Cardiac muscle cell (in vitro differentiated cells and primary cell): Measurements from ENCODE around the gene ACOT7. TPM values are rescaled to one million over a fixed set of nuclear protein-coding genes. Genes with fewer than 3 reads are reported as not detected.

Experiments
- DNase-seq, 2 donors: peaks; one replicate each; pipeline versions ENCODE4 v3.0.0 to v3.0.0-alpha.2; 2010 to 2017; ENCODE audit warnings: low read depth in 1 of 2, low spot score in 1 of 2
- H3K27ac ChIP-seq: fragments of 200-600 bp; sonication (generic); 2 replicates; pipeline ENCODE4 v1.5.1; 2016
- H3K27me3 ChIP-seq: fragments of 200-600 bp; sonication (generic); 2 replicates; pipeline ENCODE4 v1.6.0; 2016; ENCODE audit warnings: control low read depth
- H3K36me3 ChIP-seq: fragments of 200-600 bp; sonication (generic); 2 replicates; pipeline ENCODE4 v1.5.1; 2016; ENCODE audit warnings: control low read depth
- H3K4me1 ChIP-seq: fragments of 200-600 bp; sonication (generic); 2 replicates; pipeline ENCODE4 v1.8.1; 2017; ENCODE audit warnings: low read depth, mild to moderate bottlenecking, mixed run types
- H3K4me3 ChIP-seq: fragments of 200-600 bp; sonication (generic); 2 replicates; pipeline ENCODE4 v1.5.1; 2016; ENCODE audit warnings: mild to moderate bottlenecking
- H3K9me3 ChIP-seq: fragments of 200-600 bp; sonication (generic); 2 replicates; pipeline ENCODE4 v1.5.1; 2017; ENCODE audit warnings: low read depth, mild to moderate bottlenecking, control low read depth
- CTCF ChIP-seq: IDR thresholded peaks from 2 replicates; pipeline ENCODE4 v1.5.1; 2012; ENCODE audit warnings: low read depth, mild to moderate bottlenecking, low read length
- polyA plus RNA-seq: library from polyadenylated mRNA; unstranded; fragments of >200 nt; fragmentation: Nextera tagmentation; extraction: Ambion mirVana; gene quantifications from 2 replicates; pipeline ENCODE4 v1.2.1, GENCODE V29; 2016
- total RNA-seq: library from RNA; depleted of rRNA; stranded (reverse); fragments of >200 nt; gene quantifications from 2 replicates; pipeline ENCODE4 v1.2.3, GENCODE V29; 2016

Gene ACOT7
- total and polyA plus RNA-seq, 2 experiments from 2014 or later: 11.8 to 51.2 TPM

GRCh38 chr1:6274102-6274501 is 119.5 kb downstream of the ACOT7 start:
- H3K4me1 ChIP-seq: peaks cover 37% of the 10 kb centered on the region
- H3K27me3 ChIP-seq: no peaks in the 10 kb centered on the region
- no peak overlapping the region for H3K4me3 ChIP-seq
- no peaks in the 10 kb centered on the region for H3K9me3 ChIP-seq
- no peak overlapping the region for H3K27ac ChIP-seq
- no peaks in the 10 kb centered on the region for H3K36me3 ChIP-seq
- DNase-seq: no peak
- TF ChIP-seq CTCF: no peak

GRCh38 chr1:6273380-6273891 is 120.1 kb downstream of the ACOT7 start:
- no peak for TF ChIP-seq CTCF
- Histone ChIP-seq H3K27me3 (no peaks in the 10 kb centered on the region), H3K36me3 (no peaks in the 10 kb centered on the region), H3K27ac (no peak overlapping the region), H3K4me3 (no peak overlapping the region), H3K4me1 (peaks cover 32% of the 10 kb centered on the region), H3K9me3 (no peaks in the 10 kb centered on the region)
- DNase-seq: peak in 1 of 2 donors; percentile 40

DNA sequence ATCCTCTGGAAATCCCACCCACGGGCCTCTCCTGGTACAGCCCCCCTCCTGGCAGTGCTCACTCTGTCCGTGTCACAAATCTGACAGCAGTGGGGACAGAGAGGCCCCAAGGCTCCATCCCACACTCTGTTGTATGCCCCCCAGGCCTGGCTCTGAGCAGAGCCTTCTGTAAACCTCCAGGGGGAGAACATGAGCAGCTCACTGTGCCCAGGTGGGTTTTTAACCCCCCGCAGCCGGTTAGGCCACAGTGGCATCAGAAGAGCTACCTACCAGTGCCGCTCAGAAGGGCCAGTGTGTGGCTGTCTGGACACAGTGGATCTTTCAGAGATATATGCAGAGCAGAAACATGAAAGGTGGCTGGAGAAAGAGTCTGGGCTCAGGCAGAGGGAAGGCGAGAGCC is 120.7 kb downstream of the ACOT7 start:
- Histone ChIP-seq H3K9me3 (no peaks in the 10 kb centered on the region), H3K4me1 (peaks cover 27% of the 10 kb centered on the region), H3K27me3 (no peaks in the 10 kb centered on the region), H3K4me3 (no peak overlapping the region), H3K36me3 (no peaks in the 10 kb centered on the region), H3K27ac (no peak overlapping the region)
- DNase-seq: no peak
- no peak for TF ChIP-seq CTCF

DNA sequence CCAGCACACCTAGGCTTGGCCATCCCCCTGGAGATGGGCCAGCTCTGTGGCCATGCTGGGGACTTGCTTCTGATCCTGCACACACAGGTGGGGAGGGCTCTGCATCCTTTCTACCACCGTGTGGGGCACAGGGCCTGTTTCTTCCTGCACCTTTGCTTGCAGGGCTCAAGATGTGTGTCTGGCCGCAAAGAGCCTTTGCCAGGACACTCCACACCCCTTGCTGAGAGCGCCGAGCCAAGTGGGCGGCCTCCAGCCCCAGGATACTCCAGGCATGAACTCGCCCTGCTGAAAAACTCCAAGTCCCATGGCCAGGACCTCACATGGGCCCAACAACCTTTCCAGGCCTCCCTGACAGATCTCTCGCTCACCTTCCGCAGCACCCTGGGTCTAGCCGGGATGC is 121.1 kb downstream of the ACOT7 start:
- no peaks in the 10 kb centered on the region for H3K9me3 ChIP-seq
- no peak for DNase-seq
- H3K27me3 ChIP-seq: no peaks in the 10 kb centered on the region
- peaks cover 27% of the 10 kb centered on the region for H3K4me1 ChIP-seq
- H3K36me3 ChIP-seq: no peaks in the 10 kb centered on the region
- no peak overlapping the region for H3K27ac ChIP-seq
- H3K4me3 ChIP-seq: no peak overlapping the region
- TF ChIP-seq CTCF: no peak

DNA sequence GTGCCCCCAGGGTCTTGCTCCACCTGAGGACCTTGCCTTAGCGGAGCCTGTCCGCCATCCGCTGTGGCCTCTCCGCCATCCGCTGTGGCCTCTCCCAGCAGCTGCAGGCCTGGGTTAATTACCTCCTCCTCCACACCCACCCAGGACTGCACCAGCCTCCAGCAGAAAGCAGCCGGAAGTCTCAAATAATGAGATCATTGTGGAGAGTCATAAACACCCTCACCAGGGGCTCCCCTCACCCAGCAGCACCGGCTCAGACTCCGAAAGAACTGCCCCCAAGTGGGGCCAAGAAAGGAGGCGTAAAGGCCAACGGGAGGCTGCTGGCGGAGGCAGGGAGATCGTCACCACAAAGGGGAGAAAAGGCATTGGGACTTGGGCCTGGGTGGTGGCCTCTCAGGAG is 122.0 kb downstream of the ACOT7 start:
- Histone ChIP-seq H3K9me3 (no peaks in the 10 kb centered on the region), H3K27ac (no peak overlapping the region), H3K36me3 (no peaks in the 10 kb centered on the region), H3K4me1 (peaks cover 23% of the 10 kb centered on the region), H3K27me3 (no peaks in the 10 kb centered on the region), H3K4me3 (no peak overlapping the region)
- no peak for DNase-seq
- no peak for TF ChIP-seq CTCF

DNA sequence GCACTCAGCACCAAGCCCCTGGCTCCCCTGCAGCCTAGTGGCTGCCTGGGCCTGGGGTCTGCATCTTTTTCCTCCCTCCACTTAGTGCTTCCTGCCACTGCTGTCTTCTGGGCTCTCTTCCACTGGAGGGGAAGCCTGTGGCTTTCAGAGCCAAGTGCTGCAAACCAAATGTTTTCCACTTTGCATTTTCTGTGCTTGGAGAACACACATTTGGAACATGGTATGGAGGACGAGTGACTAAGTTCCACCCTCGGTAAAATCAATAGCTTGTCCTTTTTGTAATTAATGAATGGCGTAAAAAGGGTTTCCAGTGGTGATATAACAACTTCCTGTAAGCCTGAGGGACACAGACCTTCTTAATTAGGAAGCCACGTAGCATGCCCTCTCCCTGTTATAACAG is 122.6 kb downstream of the ACOT7 start:
- TF ChIP-seq CTCF: no peak
- Histone ChIP-seq H3K4me1 (peaks cover 25% of the 10 kb centered on the region), H3K4me3 (no peak overlapping the region), H3K36me3 (no peaks in the 10 kb centered on the region), H3K27ac (no peak overlapping the region), H3K27me3 (no peaks in the 10 kb centered on the region), H3K9me3 (no peaks in the 10 kb centered on the region)
- no peak for DNase-seq
